Mesenchymal stem cell (in vitro differentiated cells and primary cell): ENCODE measurements around the gene ELFN1.

Experiments
- DNase-seq: peaks from one replicate; pipeline ENCODE4 v3.0.0-alpha.2; 2013
- H2AFZ ChIP-seq: one replicate; pipeline ENCODE4 v1.6.1; 2013; ENCODE audit warnings: low read depth, mild to moderate bottlenecking, control low read depth, inconsistent platforms, low read length, moderate library complexity
- H2AK5ac ChIP-seq: 2 replicates; pipeline ENCODE4 v1.6.1; 2013; ENCODE audit warnings: low read length, moderate library complexity, mild to moderate bottlenecking, inconsistent platforms; ENCODE audit not compliant: severe bottlenecking
- H2BK120ac ChIP-seq: one replicate; pipeline ENCODE4 v1.6.1; 2013; ENCODE audit warnings: low read depth, mild to moderate bottlenecking, inconsistent platforms, low read length, moderate library complexity
- H2BK12ac ChIP-seq, 2 experiments: one replicate each; pipeline ENCODE4 v1.6.1; 2013; ENCODE audit warnings: inconsistent platforms in 2 of 2, low read length in 2 of 2, mild to moderate bottlenecking in 2 of 2, moderate library complexity in 2 of 2, control low read depth in 1 of 2
- H2BK15ac ChIP-seq: one replicate; pipeline ENCODE4 v1.6.1; 2013; ENCODE audit warnings: mild to moderate bottlenecking, low read depth, inconsistent platforms; ENCODE audit not compliant: poor library complexity, severe bottlenecking
- H2BK5ac ChIP-seq: 2 replicates; pipeline ENCODE4 v1.6.1; 2013; ENCODE audit warnings: low read depth, mild to moderate bottlenecking, low read length, control low read depth, inconsistent platforms; ENCODE audit not compliant: poor library complexity, severe bottlenecking
- H3K14ac ChIP-seq, 2 experiments: one replicate each; pipeline ENCODE4 v1.6.1; 2013; ENCODE audit warnings: inconsistent platforms in 2 of 2, low read length in 2 of 2, control low read depth in 1 of 2, mild to moderate bottlenecking in 1 of 2, moderate library complexity in 1 of 2
- H3K18ac ChIP-seq, 2 experiments: one replicate each; pipeline ENCODE4 v1.6.1; 2013; ENCODE audit warnings: inconsistent platforms in 2 of 2, low read length in 2 of 2, control low read depth in 1 of 2, low read depth in 1 of 2, mild to moderate bottlenecking in 1 of 2
- H3K23ac ChIP-seq, 2 experiments: one replicate each; pipeline ENCODE4 v1.6.1; 2013; ENCODE audit warnings: inconsistent platforms in 2 of 2, low read length in 2 of 2, mild to moderate bottlenecking in 2 of 2, moderate library complexity in 2 of 2, control low read depth in 1 of 2
- H3K27ac ChIP-seq: 2 replicates; pipeline ENCODE4 v1.5.1; 2013; ENCODE audit warnings: mild to moderate bottlenecking, moderate library complexity, low read length, control low read depth, inconsistent platforms; ENCODE audit not compliant: poor library complexity, severe bottlenecking
- H3K27me3 ChIP-seq, 2 experiments: 2 replicates each; pipeline versions ENCODE4 v1.6.1 to v1.7.0; 2013; ENCODE audit warnings: low read length in 2 of 2, mild to moderate bottlenecking in 2 of 2, moderate library complexity in 2 of 2, control low read depth in 1 of 2, inconsistent platforms in 1 of 2; ENCODE audit not compliant: control insufficient read depth in 1 of 2, insufficient read depth in 1 of 2
- H3K36me3 ChIP-seq, 2 experiments: 2 replicates each; pipeline versions ENCODE4 v1.6.1 to v1.7.0; 2013; ENCODE audit warnings: low read length in 2 of 2, control low read depth in 1 of 2, inconsistent platforms in 1 of 2, low read depth in 1 of 2, mild to moderate bottlenecking in 1 of 2; ENCODE audit not compliant: insufficient read depth in 2 of 2, control insufficient read depth in 1 of 2
- H3K4ac ChIP-seq, 2 experiments: one replicate each; pipeline ENCODE4 v1.6.1; 2013; ENCODE audit warnings: inconsistent platforms in 2 of 2, low read length in 2 of 2, mild to moderate bottlenecking in 2 of 2, moderate library complexity in 2 of 2, control low read depth in 1 of 2, low read depth in 1 of 2
- H3K4me1 ChIP-seq: 2 replicates; pipeline ENCODE4 v1.6.1; 2013; ENCODE audit warnings: low read depth, low read length, control low read depth; ENCODE audit not compliant: control insufficient read depth, insufficient read depth
- H3K4me2 ChIP-seq: 2 replicates; pipeline ENCODE4 v1.6.1; 2013; ENCODE audit warnings: low read length, mild to moderate bottlenecking, inconsistent platforms; ENCODE audit not compliant: poor library complexity, severe bottlenecking
- H3K4me3 ChIP-seq, 2 experiments: 2 replicates each; pipeline versions ENCODE4 v1.5.1 to v1.7.0; 2013; ENCODE audit warnings: low read length in 2 of 2, mild to moderate bottlenecking in 2 of 2, control low read depth in 1 of 2, low read depth in 1 of 2; ENCODE audit not compliant: insufficient read depth in 1 of 2
- H3K79me1 ChIP-seq: replicated peaks from 2 replicates; pipeline ENCODE4 v1.6.1; 2013; ENCODE audit warnings: mild to moderate bottlenecking, control low read depth, low read length, inconsistent platforms; ENCODE audit not compliant: poor library complexity, severe bottlenecking
- H3K9ac ChIP-seq: 2 replicates; pipeline ENCODE4 v1.7.0; 2013; ENCODE audit warnings: mild to moderate bottlenecking, low read length, moderate library complexity
- H3K9me3 ChIP-seq: 2 replicates; pipeline ENCODE4 v1.7.0; 2013; ENCODE audit warnings: mild to moderate bottlenecking, low read length; ENCODE audit not compliant: control insufficient read depth
- H4K8ac ChIP-seq: one replicate; pipeline ENCODE4 v1.6.1; 2013; ENCODE audit warnings: inconsistent platforms, mild to moderate bottlenecking, low read length, moderate library complexity
- H4K91ac ChIP-seq: one replicate; pipeline ENCODE4 v1.6.1; 2013; ENCODE audit warnings: mild to moderate bottlenecking, low read length, inconsistent platforms
- WGBS: methylation state at CpG from one replicate; pipeline ENCODE4 v1.1.7; 2013; ENCODE audit warnings: mixed read lengths; 5-methylcytosine and 5-hydroxymethylcytosine counted together

The ELFN1 gene

GRCh38 chr7:1637155-1637554, 32.9 kb upstream of the ELFN1 start:
- Histone ChIP-seq H2BK12ac (no peak overlapping the region), H2BK5ac (no peak overlapping the region), H4K8ac (no peak overlapping the region), H3K9me3 (peaks cover 30% of the 10 kb centered on the region), H3K4me2 (no peak overlapping the region), H2AK5ac (no peak overlapping the region), H3K9ac (no peak overlapping the region), H2BK15ac (no peak overlapping the region), H3K4me3 (no peak overlapping the region), H3K14ac (no peak overlapping the region), H3K4ac (no peak overlapping the region), H2BK120ac (no peak overlapping the region), H3K23ac (no peak overlapping the region), H3K4me1 (peaks cover 3% of the 10 kb centered on the region), H4K91ac (no peak overlapping the region), H3K36me3 (peaks cover 0 to 3% of the 10 kb centered on the region in 2 experiments), H3K27ac (no peak overlapping the region), H2AFZ (no peak overlapping the region), H3K18ac (no peak overlapping the region), H3K79me1 (no peaks in the 10 kb centered on the region), H3K27me3 (peaks cover 29 to 64% of the 10 kb centered on the region in 2 experiments)
- no CpG with 5 or more reads among the region's 2 CpGs for WGBS
- no peak for DNase-seq

DNA sequence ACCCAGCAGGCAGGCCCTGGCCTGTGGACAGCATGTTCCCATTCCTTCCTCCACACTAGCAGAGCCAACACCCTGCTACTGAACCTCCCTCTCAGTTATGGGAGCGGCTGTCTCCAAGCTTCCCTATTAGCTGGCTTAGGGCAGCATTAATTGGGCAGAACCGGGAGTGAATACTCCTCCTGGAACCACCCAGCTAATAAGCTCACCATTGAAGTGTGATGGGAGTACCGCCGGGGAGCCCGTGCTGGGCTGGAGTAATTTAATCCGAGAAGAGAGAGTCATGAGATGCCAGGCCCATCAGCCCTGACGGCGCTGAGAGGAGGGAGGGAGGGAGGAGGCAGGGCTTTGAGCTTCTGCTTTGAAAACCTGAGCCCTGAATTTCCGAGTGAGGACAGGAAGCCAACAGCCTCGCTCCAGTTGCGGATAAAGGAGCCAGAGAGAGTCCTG, 31.8 kb upstream of the ELFN1 start:
- Histone ChIP-seq H2AK5ac (no peak overlapping the region), H3K9ac (no peak overlapping the region), H3K23ac (no peak overlapping the region), H3K4me2 (no peak overlapping the region), H3K27me3 (peaks cover 34 to 63% of the 10 kb centered on the region in 2 experiments), H2BK5ac (no peak overlapping the region), H2AFZ (no peak overlapping the region), H3K4me1 (peaks cover 3% of the 10 kb centered on the region), H4K8ac (no peak overlapping the region), H3K36me3 (peaks cover 0 to 3% of the 10 kb centered on the region in 2 experiments), H3K9me3 (peaks cover 30% of the 10 kb centered on the region), H3K79me1 (no peaks in the 10 kb centered on the region), H3K4me3 (no peak overlapping the region), H2BK12ac (no peak overlapping the region), H3K18ac (no peak overlapping the region), H3K4ac (no peak overlapping the region), H2BK120ac (no peak overlapping the region), H2BK15ac (no peak overlapping the region), H3K27ac (no peak overlapping the region), H4K91ac (no peak overlapping the region), H3K14ac (no peak overlapping the region)
- WGBS: 45% methylated on average over 10 of the region's 11 CpGs
- DNase-seq: no peak

GRCh38 chr7:1639071-1639470, 31.0 kb upstream of the ELFN1 start:
- DNase-seq: no peak

DNA sequence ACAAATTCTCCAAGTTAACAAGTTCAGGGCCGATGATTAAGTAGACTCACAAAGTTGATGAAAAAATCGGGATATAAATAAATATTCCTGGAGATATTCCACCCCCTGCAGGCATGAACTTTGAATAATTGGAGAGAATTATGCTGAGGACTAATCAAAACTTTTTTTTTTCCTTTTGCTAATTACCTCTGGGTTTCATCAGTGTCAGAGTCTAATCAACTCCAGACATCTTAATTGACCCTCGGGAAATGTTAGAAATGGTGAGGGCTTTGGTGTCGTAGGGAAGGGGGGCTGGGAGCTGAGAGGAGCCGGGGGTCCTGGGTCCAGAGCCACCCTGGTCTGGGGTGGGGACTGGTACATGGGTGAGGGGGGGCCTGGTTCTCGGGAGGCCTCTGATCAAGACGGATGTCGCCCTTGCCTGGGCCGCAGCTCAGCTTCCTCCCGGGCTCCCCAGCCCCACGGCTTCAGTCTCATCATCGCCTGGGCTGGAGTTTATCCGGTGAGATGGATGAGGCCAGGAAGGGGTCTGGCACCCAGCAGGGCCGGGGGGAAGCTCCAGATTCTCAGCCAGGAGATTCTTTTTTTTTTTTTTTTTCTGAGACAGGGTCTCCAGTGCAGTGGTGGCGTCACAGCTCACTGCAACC, 30.4 kb upstream of the ELFN1 start:
- no peak overlapping the region for H2BK15ac ChIP-seq
- H3K23ac ChIP-seq: no peak overlapping the region
- H4K8ac ChIP-seq: no peak overlapping the region
- no peak overlapping the region for H3K4me2 ChIP-seq
- peaks cover 38 to 66% of the 10 kb centered on the region in 2 experiments for H3K27me3 ChIP-seq
- no peak overlapping the region for H4K91ac ChIP-seq
- peaks cover 3% of the 10 kb centered on the region for H3K4me1 ChIP-seq
- H3K9me3 ChIP-seq: peaks cover 26% of the 10 kb centered on the region
- no peak overlapping the region for H3K27ac ChIP-seq
- no peak overlapping the region for H2BK120ac ChIP-seq
- no peak overlapping the region for H3K18ac ChIP-seq
- 31% methylated on average over 12 of the region's 15 CpGs for WGBS
- no peak overlapping the region for H2AFZ ChIP-seq
- peaks cover 0 to 3% of the 10 kb centered on the region in 2 experiments for H3K36me3 ChIP-seq
- no peak overlapping the region for H3K4me3 ChIP-seq
- H2BK5ac ChIP-seq: no peak overlapping the region
- no peaks in the 10 kb centered on the region for H3K79me1 ChIP-seq
- no peak overlapping the region for H3K14ac ChIP-seq
- DNase-seq: no peak
- no peak overlapping the region for H3K4ac ChIP-seq
- H3K9ac ChIP-seq: no peak overlapping the region
- no peak overlapping the region for H2AK5ac ChIP-seq
- no peak overlapping the region for H2BK12ac ChIP-seq

More at GRCh38 chr7:1639071-1639470, 31.0 kb upstream of the ELFN1 start:
- H2AK5ac ChIP-seq: no peak overlapping the region
- WGBS: 83% methylated on average over 8 of the region's 8 CpGs
- peaks cover 38 to 63% of the 10 kb centered on the region in 2 experiments for H3K27me3 ChIP-seq
- no peak overlapping the region for H2BK5ac ChIP-seq
- no peaks in the 10 kb centered on the region for H3K79me1 ChIP-seq
- H3K4me1 ChIP-seq: peaks cover 3% of the 10 kb centered on the region
- no peak overlapping the region for H2BK120ac ChIP-seq
- H3K14ac ChIP-seq: no peak overlapping the region
- no peak overlapping the region for H3K4ac ChIP-seq
- H2BK15ac ChIP-seq: no peak overlapping the region
- no peak overlapping the region for H2BK12ac ChIP-seq
- no peak overlapping the region for H3K9ac ChIP-seq
- no peak overlapping the region for H4K8ac ChIP-seq
- H3K9me3 ChIP-seq: peaks cover 30% of the 10 kb centered on the region
- H4K91ac ChIP-seq: no peak overlapping the region
- H3K18ac ChIP-seq: no peak overlapping the region
- no peak overlapping the region for H3K23ac ChIP-seq
- no peak overlapping the region for H2AFZ ChIP-seq
- no peak overlapping the region for H3K4me2 ChIP-seq
- no peak overlapping the region for H3K4me3 ChIP-seq
- peaks cover 0 to 3% of the 10 kb centered on the region in 2 experiments for H3K36me3 ChIP-seq
- H3K27ac ChIP-seq: no peak overlapping the region
